ENCODE data around the gene PCGF3. TPM values are rescaled to one million over a fixed set of nuclear protein-coding genes. Genes with fewer than 3 reads are reported as not detected.

The PCGF3 gene
- total and polyA plus RNA-seq, 2 experiments from 2014 or later = 21.0 to 26.0 TPM

DNA sequence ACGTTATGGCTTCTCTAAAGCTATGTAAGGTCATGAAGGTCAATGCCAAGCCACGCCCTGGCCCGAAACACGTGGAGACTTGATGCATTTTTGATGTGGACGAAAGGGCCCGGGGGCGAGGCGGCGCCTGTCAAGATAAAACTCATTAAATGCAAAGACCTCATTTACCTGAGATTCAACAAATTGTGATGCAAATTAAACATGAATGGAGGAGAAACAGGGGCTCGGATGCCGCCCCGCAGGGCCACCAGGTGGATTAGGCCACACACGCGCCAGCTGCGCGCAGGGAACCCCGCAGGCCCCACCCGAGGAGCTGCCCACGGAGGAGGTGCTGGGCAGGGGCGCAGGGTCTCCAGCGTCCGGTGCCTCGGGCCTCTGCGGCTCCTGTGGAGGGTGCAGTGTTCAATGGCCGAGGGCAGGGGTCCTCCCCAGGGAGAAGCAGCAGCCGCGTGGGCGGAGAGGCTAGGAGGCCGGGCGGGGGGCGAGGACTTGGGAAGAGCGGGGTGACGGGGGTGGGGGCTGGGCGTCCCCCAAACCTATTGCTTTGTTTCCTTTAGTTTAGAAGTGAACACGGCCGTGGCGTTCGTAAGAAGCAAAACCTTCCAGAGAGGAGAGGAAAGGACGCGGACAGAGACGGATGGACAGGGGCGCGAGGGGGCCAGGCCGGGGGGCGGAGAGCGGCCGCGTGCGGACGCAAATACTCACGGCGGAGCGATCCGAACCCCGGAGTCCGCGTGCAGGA lies 79.9 kb downstream of the PCGF3 start:
- Histone ChIP-seq H3K27me3 (replicated peaks; ENCODE audit: insufficient read depth) (peaks cover 22% of the 10 kb centered on the region), H2AFZ (no peak overlapping the region), H3K9me3 (ENCODE audit: low read depth) (no peaks in the 10 kb centered on the region), H3K9me2 (ENCODE audit: insufficient read depth) (no peaks in the 10 kb centered on the region), H3K9ac (no peak overlapping the region), H3K4me3 (0 out of 2 replicates have a peak overlapping the region, but pooled peaks have one; percentile 26), H3K4me1 (ENCODE audit: insufficient read depth) (peaks cover 4% of the 10 kb centered on the region; the same call in 1 of the 2 replicates), H4K20me1 (ENCODE audit: insufficient read depth) (no peaks in the 10 kb centered on the region), H3K27ac (no peak overlapping the region), H3K79me2 (ENCODE audit: insufficient read depth) (peaks cover 11% of the 10 kb centered on the region), H3K36me3 (ENCODE audit: low read depth) (no peaks in the 10 kb centered on the region), H3K4me2 (ENCODE audit: unreplicated experiment) (no peak overlapping the region), H3F3A (ENCODE audit: insufficient read depth) (no peaks in the 10 kb centered on the region)
- in situ Hi-C loops (cut with MboI) = no loop called here
- DNase-seq = peak; percentile 31
- TF ChIP-seq EZH2 (IDR thresholded peaks at IDR 0.05; ENCODE audit: insufficient read depth, poor library complexity, severe bottlenecking) (peak; percentile 46), EZH2phosphoT487 (IDR thresholded peaks at IDR 0.05; ENCODE audit: insufficient read depth, low read depth) (no peak)
- 17 to 24% methylated on average over 38 to 57 of the region's 57 CpGs for WGBS, 2 experiments (ENCODE audit: low coverage in 1 of 2, low lambda C conversion rate in 2 of 2, missing lambda C conversion rate in 2 of 2)

DNA sequence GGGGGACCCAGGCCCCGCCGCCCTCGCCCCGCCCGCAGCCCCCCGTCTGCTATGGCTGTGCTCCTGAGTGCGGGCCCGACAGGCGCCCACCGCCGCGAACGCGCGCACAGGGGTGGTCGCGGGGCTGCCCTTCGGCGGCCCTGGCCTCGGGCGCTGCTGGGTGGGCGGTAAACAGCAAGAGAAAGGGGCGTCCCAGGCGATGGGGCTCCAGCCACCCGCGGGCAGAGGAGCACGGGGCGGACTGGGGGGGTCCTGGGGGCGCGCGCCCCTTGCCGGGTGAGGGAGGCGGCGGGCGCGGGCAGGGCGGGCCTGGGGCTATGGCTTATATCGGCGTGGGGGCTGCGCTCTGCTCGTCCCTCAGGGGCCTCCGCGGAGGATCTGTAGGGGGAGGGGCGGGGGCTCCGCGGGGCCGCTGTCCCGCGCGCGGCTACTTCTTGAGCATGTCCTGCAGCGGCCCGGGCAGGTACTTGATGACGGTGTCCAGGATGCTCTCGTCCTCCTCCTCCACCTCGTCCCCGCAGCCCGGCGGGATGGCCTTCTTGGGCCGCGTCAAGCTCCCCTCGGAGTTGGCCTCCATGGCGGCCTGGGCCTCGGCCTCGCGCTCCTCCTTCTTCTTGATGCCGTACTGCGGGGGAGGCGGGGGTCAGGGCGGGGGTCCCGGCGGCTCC lies 80.6 kb downstream of the PCGF3 start:
- peaks cover 4% of the 10 kb centered on the region; the same call in 1 of the 2 replicates for H3K4me1 ChIP-seq (ENCODE audit: insufficient read depth)
- no peak overlapping the region for H3K4me2 ChIP-seq (ENCODE audit: unreplicated experiment)
- H3K36me3 ChIP-seq (ENCODE audit: low read depth) = no peaks in the 10 kb centered on the region
- H3K9me3 ChIP-seq (ENCODE audit: low read depth) = no peaks in the 10 kb centered on the region
- H3K4me3 ChIP-seq = 0 out of 2 replicates have a peak overlapping the region, but pooled peaks have one; percentile 26
- 6% methylated on average over 35 to 58 of the region's 72 CpGs for WGBS, 2 experiments (ENCODE audit: low coverage in 1 of 2, low lambda C conversion rate in 2 of 2, missing lambda C conversion rate in 2 of 2)
- H3K79me2 ChIP-seq (ENCODE audit: insufficient read depth) = peaks cover 4% of the 10 kb centered on the region
- H3F3A ChIP-seq (ENCODE audit: insufficient read depth) = no peaks in the 10 kb centered on the region
- in situ Hi-C loops (cut with MboI) = no loop called here
- peaks cover 22% of the 10 kb centered on the region for H3K27me3 ChIP-seq (replicated peaks; ENCODE audit: insufficient read depth)
- H2AFZ ChIP-seq = no peak overlapping the region
- no peak overlapping the region for H3K9ac ChIP-seq
- no peaks in the 10 kb centered on the region for H3K9me2 ChIP-seq (ENCODE audit: insufficient read depth)
- DNase-seq = no peak
- H3K27ac ChIP-seq = no peak overlapping the region
- TF ChIP-seq EZH2 (IDR thresholded peaks at IDR 0.05; ENCODE audit: insufficient read depth, poor library complexity, severe bottlenecking) (peak; percentile 83), EZH2phosphoT487 (IDR thresholded peaks at IDR 0.05; ENCODE audit: insufficient read depth, low read depth) (no peak)
- no peaks in the 10 kb centered on the region for H4K20me1 ChIP-seq (ENCODE audit: insufficient read depth)

GRCh38 chr4:786861-787300 lies 81.2 kb downstream of the PCGF3 start:
- WGBS, 2 experiments (ENCODE audit: low coverage in 1 of 2, low lambda C conversion rate in 2 of 2, missing lambda C conversion rate in 2 of 2) = 54 to 67% methylated on average over 12 to 16 of the region's 16 CpGs
- in situ Hi-C loops (cut with MboI) = no loop called here
- H2AFZ ChIP-seq = no peak overlapping the region

DNA sequence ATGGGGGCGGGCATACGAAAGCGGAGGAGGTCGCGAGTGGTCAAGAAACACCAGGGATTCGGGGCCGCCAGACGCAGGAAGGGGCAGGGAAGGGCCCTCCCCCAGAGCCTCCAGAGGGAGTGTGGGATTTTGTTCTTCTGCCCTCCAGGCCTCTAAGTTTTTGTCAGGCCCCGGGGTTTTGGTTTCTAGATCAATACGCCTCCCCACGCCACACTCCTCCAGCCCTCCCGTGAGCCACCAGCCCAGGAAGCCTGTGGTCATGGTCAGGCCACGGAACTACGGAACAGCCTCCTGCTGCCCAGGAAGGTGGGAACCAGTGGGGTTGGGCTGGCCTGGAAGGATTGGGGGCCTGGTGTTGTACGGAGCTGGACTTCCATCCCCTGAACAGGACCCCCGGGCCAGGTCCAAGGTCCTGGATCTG lies 81.9 kb downstream of the PCGF3 start:
- H3K79me2 ChIP-seq (ENCODE audit: insufficient read depth) = no peaks in the 10 kb centered on the region
- 83 to 92% methylated on average over 13 to 16 of the region's 16 CpGs for WGBS, 2 experiments (ENCODE audit: low coverage in 1 of 2, low lambda C conversion rate in 2 of 2, missing lambda C conversion rate in 2 of 2)
- H3K9ac ChIP-seq = no peak overlapping the region
- no peak overlapping the region for H3K4me2 ChIP-seq (ENCODE audit: unreplicated experiment)
- H3K4me3 ChIP-seq = no peak overlapping the region
- H4K20me1 ChIP-seq (ENCODE audit: insufficient read depth) = no peaks in the 10 kb centered on the region
- H3K9me2 ChIP-seq (ENCODE audit: insufficient read depth) = no peaks in the 10 kb centered on the region
- H3K36me3 ChIP-seq (ENCODE audit: low read depth) = no peaks in the 10 kb centered on the region
- no peak for DNase-seq
- no peak overlapping the region for H3K27ac ChIP-seq
- H3K4me1 ChIP-seq (ENCODE audit: insufficient read depth) = peaks cover under 1% of the 10 kb centered on the region; the same call in 1 of the 2 replicates
- no peaks in the 10 kb centered on the region for H3F3A ChIP-seq (ENCODE audit: insufficient read depth)
- peaks cover 34% of the 10 kb centered on the region for H3K27me3 ChIP-seq (replicated peaks; ENCODE audit: insufficient read depth)
- in situ Hi-C loops (cut with MboI) = no loop called here
- H3K9me3 ChIP-seq (ENCODE audit: low read depth) = no peaks in the 10 kb centered on the region
- no peak overlapping the region for H2AFZ ChIP-seq
- TF ChIP-seq EZH2 (IDR thresholded peaks at IDR 0.05; ENCODE audit: insufficient read depth, poor library complexity, severe bottlenecking) = no peak
- no peak for TF ChIP-seq EZH2phosphoT487 (IDR thresholded peaks at IDR 0.05; ENCODE audit: insufficient read depth, low read depth)

More at GRCh38 chr4:786861-787300, 81.2 kb downstream of the PCGF3 start:
- Histone ChIP-seq H3K4me3 (no peak overlapping the region), H3K36me3 (ENCODE audit: low read depth) (no peaks in the 10 kb centered on the region), H3K4me1 (ENCODE audit: insufficient read depth) (peaks cover 4% of the 10 kb centered on the region; the same call in 1 of the 2 replicates), H3K79me2 (ENCODE audit: insufficient read depth) (no peaks in the 10 kb centered on the region), H3K9me3 (ENCODE audit: low read depth) (no peaks in the 10 kb centered on the region), H3K9ac (no peak overlapping the region), H3K4me2 (ENCODE audit: unreplicated experiment) (no peak overlapping the region), H4K20me1 (ENCODE audit: insufficient read depth) (no peaks in the 10 kb centered on the region), H3K9me2 (ENCODE audit: insufficient read depth) (no peaks in the 10 kb centered on the region), H3K27ac (no peak overlapping the region), H3K27me3 (replicated peaks; ENCODE audit: insufficient read depth) (peaks cover 28% of the 10 kb centered on the region), H3F3A (ENCODE audit: insufficient read depth) (no peaks in the 10 kb centered on the region)
- DNase-seq = no peak
- TF ChIP-seq EZH2phosphoT487 (IDR thresholded peaks at IDR 0.05; ENCODE audit: insufficient read depth, low read depth) = no peak

All from GM23248 (cell line).